ENCODE measurements around the gene PMEPA1.

PMEPA1 gene

GRCh38 chr20:57628047-57628961 lies 81.5 kb downstream of the PMEPA1 start:
- H3K4me3 ChIP-seq (ENCODE audit: low read depth, low read length) = no peak overlapping the region
- H3K36me3 ChIP-seq = no peaks in the 10 kb centered on the region
- DNase-seq = no peak
- H3K27me3 ChIP-seq (ENCODE audit: insufficient read depth, low read depth, severe bottlenecking) = no peaks in the 10 kb centered on the region
- no peak overlapping the region for H3K27ac ChIP-seq
- no peaks in the 10 kb centered on the region for H3K9me3 ChIP-seq (ENCODE audit: severe bottlenecking)
- TF ChIP-seq CTCF (IDR thresholded peaks at IDR 0.05; ENCODE audit: low read depth, low read length) = no peak

GRCh38 chr20:57627339-57627738 lies 82.5 kb downstream of the PMEPA1 start:
- DNase-seq = no peak
- H3K27ac ChIP-seq = no peak overlapping the region

GRCh38 chr20:57625978-57626377 lies 83.8 kb downstream of the PMEPA1 start:
- Histone ChIP-seq H3K4me3 (ENCODE audit: low read depth, low read length) (no peak overlapping the region), H3K27me3 (ENCODE audit: insufficient read depth, low read depth, severe bottlenecking) (no peaks in the 10 kb centered on the region), H3K27ac (no peak overlapping the region), H3K9me3 (ENCODE audit: severe bottlenecking) (no peaks in the 10 kb centered on the region), H3K36me3 (no peaks in the 10 kb centered on the region)
- no peak for DNase-seq
- no peak for TF ChIP-seq CTCF (IDR thresholded peaks at IDR 0.05; ENCODE audit: low read depth, low read length)

More at GRCh38 chr20:57627339-57627738, 82.5 kb downstream of the PMEPA1 start:
- Histone ChIP-seq H3K27me3 (ENCODE audit: insufficient read depth, low read depth, severe bottlenecking) (no peaks in the 10 kb centered on the region), H3K36me3 (no peaks in the 10 kb centered on the region), H3K4me3 (ENCODE audit: low read depth, low read length) (no peak overlapping the region), H3K9me3 (ENCODE audit: severe bottlenecking) (no peaks in the 10 kb centered on the region)
- TF ChIP-seq CTCF (IDR thresholded peaks at IDR 0.05; ENCODE audit: low read depth, low read length) = no peak

GRCh38 chr20:57625181-57625958 lies 84.4 kb downstream of the PMEPA1 start:
- no peak for DNase-seq
- no peak for TF ChIP-seq CTCF (IDR thresholded peaks at IDR 0.05; ENCODE audit: low read depth, low read length)
- Histone ChIP-seq H3K4me3 (ENCODE audit: low read depth, low read length) (no peak overlapping the region), H3K27me3 (ENCODE audit: insufficient read depth, low read depth, severe bottlenecking) (no peaks in the 10 kb centered on the region), H3K36me3 (no peaks in the 10 kb centered on the region), H3K27ac (no peak overlapping the region), H3K9me3 (ENCODE audit: severe bottlenecking) (no peaks in the 10 kb centered on the region)

GRCh38 chr20:57624124-57624523 lies 85.7 kb downstream of the PMEPA1 start:
- H3K4me3 ChIP-seq (ENCODE audit: low read depth, low read length) = no peak overlapping the region
- DNase-seq = no peak

More at GRCh38 chr20:57624124-57624523, 85.7 kb downstream of the PMEPA1 start:
- Histone ChIP-seq H3K27ac (no peak overlapping the region), H3K36me3 (no peaks in the 10 kb centered on the region), H3K9me3 (ENCODE audit: severe bottlenecking) (no peaks in the 10 kb centered on the region), H3K27me3 (ENCODE audit: insufficient read depth, low read depth, severe bottlenecking) (no peaks in the 10 kb centered on the region)
- TF ChIP-seq CTCF (IDR thresholded peaks at IDR 0.05; ENCODE audit: low read depth, low read length) = no peak
